CD4-positive, alpha-beta T cell treated with Interferon alpha-2 for 1 hour (primary cell): ENCODE results near the gene CALR3.
A peak's percentile ranks its signal among the peaks of the same experiment; 100 is the strongest.
"Not testable (repeated sequence)": the region's sequence is repeated elsewhere in the genome, so short reads cannot be mapped to it uniquely, and the experiment has no call there.

ENCODE experiments used
- DNase-seq, 2 donors: peaks; one replicate each; pipeline ENCODE4 v3.0.0-alpha.2; 2020 to 2022

CALR3 gene

DNA sequence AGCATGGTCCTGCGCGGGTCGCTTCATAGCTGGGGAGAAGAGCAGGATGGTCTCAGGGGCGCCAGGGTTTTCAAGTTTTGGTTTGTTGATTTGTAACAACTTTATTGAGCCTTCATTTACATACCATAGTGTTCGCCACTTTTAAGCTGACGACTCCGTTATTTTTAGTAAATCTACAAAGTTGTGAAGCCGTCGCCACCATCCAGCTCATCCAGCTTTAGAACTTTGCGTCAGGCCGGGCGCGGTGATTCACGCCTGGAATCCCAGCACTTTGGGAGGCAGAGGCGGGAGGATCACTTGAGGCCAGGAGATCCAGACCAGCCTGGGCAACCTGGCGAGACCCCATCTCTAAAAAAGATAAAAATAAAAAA lies 631 bp upstream of the CALR3 start:
- DNase-seq = no peak

DNA sequence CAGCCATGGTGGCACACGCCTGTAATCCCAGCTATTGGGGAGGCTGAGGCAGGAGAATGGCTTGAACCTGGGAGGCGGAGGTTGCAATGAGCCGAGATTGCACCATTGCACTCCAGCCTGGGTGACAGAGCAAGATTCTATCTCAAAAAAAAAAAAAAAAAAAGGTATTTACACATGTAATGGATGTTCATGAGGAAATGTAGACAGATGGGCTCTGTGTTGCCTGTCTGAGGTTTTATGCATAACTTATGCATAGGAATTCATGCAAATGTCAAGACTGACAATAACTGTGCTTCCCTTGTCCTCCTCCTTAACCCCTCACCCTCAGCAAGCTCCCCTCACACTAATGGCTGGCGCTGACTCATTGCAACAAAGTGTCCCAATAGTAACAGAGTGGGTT lies 9.5 kb downstream of the CALR3 start:
- DNase-seq = not testable (repeated sequence)

DNA sequence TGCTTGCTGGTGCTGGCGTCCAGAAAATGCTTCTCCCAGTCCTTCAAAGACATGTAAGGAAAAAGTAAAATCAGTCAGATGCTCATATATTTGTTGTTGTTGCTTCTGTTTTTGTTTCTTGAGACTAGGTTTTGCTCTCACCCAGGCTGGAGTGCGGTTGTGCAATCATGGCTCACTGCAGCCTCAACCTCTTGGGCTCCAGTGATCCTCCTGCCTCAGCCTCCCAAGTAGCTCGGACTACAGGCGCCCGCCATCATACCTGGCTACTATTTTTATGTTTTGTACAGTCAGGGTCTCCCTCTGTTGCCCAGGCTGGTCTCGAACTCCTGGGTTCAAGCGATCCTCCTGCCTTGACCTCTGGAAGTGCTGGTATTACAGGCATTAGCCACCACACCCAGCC lies 13.2 kb downstream of the CALR3 start:
- no peak for DNase-seq

DNA sequence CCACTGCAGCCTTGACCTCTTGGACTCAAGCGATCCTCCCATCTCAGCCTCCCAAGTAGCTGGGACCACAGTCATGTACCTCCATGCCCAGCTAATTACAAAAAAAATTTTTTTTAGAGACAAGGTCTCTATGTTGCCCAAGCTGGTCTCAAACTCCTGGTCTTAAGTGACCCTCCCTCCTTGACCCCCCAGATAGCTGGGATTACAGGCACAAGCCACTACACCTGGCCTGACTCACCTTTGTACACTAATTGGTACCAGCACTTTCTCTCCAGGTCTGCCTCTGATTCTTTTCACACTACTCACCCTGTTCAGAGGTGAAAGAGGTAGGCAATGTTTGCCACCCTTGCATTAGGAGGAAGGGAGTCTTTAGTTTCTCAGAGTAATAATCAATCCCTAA lies 18.7 kb downstream of the CALR3 start:
- no peak for DNase-seq

DNA sequence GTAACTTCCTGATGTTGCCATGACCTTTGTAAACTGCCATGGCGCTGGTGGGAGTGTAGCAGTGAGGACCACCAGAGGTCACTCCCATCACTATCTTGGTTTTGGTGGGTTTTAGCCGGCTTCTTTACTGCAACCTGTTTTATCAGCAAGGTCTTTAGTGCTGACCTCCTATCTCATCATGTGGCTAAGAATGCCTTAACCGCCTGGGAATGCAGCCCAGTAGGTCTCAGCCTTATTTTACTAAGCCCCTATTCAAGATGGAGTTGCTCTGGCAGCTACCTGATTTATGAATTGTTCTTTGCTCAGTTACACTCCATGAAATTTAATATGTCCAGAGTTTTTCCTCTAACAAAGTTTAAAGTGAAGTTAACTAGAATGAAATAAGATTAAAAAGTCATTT lies 19.6 kb downstream of the CALR3 start:
- DNase-seq = no peak

DNA sequence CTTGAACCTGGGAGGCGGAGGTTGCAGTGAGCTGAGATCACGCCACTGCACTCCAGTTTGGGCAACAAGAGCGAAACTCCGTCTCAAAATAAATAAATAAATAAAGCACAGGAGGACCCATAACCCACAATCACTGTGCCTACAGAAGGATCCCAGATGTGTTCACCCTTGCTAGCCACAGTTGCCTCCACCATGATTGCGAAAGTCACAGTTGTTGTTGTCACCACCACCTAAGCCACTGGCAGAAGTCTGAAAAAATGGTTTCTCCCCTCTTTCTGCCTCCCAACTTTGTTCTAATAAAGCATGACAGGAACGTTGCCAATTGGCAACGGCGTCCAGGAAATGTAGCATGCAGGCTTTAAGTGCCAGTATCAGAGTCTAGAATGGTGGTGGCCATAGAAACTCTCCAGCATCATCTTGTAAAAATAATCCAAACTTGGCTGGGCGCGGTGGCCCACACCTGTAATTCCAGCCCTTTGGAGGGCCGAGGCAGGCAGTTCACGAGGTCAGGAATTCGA lies 22.0 kb downstream of the CALR3 start:
- DNase-seq = no peak

DNA sequence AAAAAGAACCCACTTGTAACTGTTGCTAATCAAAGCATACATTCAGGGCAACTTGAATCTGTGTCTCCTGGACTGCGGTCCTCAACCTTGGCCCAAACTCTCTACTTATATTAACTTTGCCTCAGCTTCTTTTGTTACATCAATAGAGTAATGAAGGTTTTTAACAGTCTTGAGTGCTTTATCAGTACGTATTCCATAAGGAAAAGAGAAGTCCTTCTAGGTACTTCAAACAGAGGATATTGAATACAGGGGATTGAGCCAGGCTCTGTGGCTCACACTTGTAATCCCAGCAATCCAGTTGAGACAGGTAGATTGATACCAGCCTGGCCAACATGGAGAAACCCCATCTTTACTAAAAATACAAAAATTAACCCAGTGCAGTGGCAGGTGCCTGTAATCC lies 23.0 kb downstream of the CALR3 start:
- DNase-seq = no peak

DNA sequence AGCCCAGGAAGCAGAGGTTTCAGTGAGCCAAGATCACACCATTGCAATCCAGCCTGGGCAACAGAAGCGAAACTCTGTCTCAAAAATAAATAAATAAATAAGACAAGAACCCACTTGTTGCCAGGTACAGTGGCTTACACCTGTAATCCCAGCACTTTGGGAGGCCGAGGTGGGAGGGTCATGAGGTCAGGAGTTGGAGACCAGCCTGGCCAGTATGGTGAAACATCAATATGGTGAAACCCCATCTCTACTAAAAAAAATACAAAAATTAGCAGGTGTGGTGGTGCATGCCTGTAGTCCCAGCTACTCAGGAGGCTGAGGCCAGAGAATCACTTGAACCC lies 23.4 kb downstream of the CALR3 start:
- DNase-seq = not testable (repeated sequence)

DNA sequence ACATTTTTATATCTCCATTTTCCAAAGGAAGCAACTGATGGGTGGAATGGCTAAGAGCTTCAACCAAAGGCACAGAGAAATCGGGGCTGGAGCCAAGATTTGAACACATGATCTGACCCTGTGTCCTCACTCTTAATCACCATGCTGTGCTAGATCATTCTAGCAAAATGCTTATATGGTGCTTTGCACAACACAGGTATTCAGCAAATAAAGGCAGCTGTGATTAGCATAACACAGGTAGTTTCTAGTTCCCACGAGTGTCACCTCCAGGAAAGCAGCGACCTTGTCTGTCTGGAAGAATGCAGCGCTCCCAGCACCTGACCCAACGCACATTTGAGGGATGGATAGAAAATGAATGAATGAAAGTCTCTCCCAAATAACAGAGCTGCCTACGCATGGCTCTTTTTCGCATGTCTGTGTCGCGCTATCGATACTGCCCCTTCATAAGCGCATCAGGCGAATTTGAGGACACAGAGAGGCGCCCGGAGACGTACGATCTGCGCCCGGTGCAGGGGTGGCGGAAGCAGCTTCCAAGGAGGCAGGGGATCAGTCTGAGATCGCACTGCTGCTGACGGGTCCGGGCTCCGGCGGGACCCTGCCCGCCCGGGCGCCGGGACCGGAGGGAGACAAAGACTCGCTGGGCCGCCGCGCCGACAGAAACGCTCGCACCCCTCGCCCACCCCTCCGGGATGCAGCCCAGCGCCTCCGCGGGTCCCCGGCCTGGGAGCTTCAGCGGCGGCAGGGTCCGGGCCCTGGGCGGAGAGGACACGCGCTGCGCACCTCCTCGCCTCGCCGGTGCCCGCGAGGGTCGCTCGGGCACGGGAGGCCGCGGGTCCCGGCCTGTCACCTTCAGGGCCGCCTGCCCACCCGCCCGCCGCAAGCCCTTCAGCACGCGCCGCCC lies 24.8 kb downstream of the CALR3 start:
- peak in 1 of 2 donors; percentile 23 for DNase-seq

DNA sequence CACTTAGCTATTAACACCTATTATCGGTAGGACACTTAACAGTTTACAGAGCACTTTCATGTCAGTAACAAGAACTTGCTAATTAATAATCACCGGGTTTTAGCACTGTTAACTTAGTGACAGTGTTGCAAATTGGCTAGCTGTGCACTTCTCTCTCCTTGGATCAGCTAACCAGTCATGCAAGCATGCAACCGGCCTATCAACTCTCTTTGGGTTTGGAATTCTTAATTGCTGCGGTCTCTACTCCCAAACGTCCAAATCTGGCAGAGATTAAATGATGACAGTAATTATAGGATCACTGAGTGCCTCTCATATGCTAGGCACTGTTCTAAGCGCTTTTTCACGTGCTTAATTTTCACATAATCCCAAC lies 25.4 kb downstream of the CALR3 start:
- DNase-seq = no peak

DNA sequence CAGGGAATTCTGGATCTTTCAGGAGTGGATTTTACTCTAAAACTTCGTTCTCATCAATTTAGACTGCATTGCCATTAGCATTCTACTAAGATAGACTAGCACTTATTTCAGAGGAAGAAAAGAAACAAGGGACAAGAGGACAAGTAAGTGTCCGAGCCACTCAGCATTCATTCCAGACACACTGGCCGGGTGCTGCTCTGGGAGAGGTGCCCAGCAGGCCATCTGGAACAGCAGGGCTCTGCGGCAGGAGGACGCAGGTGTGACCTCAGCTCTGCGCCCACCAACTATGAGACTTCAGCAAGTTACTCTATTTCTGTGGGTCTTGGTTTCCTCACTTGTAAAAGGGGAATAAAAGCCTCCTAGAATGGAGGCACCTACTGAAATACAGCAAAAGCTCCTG lies 28.4 kb downstream of the CALR3 start:
- DNase-seq = no peak

DNA sequence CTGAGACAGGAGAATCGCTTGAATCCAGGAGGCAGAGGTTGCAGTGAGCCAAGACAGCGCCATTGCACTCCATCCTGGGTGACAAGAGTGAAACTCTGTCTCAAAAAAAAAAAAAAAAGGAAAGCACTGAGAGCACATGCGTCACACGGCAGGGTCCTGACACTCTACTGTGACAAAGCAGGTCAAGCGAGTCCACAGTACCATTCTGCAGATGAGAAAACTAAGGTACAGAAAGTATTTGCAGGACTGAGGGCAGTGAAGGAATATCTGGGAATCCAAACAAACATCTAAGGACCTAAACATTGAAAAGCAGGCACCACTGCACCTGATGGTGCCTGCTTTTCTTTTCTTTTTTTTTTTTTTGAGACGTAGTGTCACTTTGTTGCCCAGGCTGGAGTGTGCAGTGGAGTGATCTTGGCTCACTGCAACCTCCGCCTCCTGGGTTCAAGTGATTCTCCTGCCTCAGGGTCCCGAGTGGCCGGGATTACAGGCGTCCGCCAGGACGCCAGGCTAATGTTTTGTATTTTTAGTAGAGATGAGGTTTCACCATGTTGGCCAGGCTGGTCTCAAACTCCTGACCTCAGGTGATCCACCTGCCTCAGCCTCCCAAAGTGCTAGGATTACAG lies 29.1 kb downstream of the CALR3 start:
- DNase-seq = not testable (repeated sequence)

DNA sequence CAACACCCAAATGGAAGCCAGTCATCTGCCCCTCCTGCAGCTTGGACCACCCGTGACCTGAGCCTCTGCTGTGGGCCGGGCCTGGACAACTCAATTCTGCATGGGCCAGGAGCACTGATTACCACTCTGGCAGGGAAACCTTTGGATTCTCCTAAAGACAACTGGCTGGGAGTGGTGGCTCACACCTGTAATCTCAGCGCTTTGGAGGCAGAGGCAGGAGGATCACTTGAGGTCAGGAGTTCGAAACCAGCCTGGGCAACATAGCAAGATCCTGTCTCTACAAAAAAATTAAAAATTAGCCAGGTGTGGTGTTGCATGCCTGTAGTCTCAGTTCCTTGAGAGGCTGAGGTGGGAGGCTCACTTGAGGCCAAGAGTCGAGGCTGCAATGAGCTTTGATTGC lies 30.7 kb downstream of the CALR3 start:
- DNase-seq = no peak

DNA sequence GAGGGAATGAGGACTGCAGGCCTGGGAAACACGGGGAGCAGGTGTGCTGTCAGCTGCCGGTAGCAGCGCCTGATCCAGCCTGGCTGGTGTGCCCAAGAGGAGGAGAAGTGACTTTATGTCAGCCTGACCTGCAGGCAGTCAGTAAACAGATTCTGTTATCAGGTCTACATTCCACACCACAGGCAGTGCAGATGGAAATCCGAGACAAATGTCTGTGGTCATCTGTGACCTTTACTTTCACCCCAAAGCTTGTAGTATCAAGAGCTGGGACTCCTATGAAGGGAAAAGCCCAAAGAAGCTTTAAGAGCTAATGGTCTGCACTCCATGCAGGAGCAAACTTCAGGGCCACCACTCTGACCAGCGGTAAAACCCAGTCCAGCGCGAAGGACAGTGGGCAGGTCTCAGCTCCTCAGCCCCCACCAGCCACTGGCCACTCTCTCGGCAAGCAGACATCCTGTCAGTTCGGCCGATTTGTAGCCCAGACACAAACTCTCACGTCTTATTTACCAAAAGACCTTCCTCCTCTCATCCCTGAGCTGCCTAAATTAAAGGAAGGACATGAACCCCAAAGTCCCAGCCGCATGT lies 31.9 kb downstream of the CALR3 start:
- no peak for DNase-seq

DNA sequence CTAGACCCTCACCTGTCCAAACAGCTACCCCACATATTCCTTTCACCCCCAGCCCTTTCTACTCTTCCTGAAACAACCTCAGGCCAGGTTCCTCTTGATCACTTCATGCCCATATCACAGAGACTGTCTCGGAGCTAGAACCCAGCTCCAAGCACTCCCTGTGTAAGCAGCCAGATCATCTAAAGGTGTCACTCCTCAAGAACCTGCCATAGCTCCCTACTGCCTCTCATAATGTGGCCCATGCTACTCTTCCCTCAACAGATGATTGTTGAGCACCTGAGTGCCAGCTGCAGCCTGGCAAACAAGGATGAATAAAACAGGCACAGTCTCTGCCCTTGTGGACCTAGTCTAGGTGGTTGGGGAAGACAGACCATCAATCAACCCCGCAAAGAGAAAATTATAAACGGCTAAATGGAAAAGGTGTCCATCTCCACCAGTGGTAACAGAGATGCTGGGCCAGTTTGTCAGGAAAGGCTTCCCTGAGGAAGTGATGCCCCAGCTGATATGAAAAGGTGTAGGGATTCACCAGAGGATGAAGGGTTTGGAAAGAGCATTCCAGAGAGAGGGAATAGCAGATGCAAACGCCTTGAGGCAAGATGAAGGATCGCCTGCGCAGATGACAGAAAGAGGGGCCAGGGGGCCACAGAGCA lies 32.5 kb downstream of the CALR3 start:
- DNase-seq = no peak

DNA sequence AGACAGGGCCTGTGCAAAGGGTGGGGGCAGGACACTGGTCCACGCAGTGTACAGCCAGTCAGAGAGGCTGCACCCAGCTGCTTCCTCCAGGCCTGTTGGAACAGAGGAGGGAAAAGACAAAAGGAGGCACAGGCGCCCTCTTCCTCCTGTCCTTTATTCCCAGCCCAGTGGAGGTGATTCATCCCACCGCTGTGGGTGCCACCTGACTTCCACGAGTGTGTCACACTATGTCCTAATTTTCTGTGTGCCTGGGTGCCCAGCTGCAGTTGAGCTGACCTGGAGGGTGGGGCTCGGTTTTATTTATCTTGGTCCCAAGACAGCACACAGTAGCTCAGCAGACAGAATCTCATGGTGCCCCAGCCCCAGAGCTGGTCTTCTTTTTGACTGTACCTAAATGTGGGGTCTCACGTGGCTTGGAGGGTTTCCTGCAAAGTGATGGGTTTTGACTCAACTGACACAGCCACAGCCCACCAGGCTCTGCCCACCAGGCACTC lies 33.2 kb downstream of the CALR3 start:
- no peak for DNase-seq

DNA sequence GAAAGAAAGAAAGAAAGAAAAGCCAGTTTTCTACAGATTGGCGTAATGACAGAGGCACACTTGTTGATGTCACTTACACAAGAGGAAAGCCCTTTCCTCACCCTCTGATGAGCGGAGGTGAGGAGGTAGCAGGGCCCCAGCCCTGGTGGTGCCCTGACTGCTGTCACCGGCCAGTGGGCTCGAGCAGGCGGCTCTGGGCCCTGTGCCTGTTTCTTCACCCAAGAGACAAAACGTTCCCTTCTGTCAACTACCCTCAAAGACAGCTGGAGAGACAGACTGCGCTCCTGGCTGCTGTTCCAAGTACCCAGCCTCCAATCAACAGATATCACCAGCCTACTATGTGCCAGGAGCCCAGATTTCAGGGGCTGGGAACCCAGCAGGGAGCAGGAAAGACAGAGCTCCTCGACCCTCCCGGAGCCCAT lies 34.3 kb downstream of the CALR3 start:
- DNase-seq = no peak

DNA sequence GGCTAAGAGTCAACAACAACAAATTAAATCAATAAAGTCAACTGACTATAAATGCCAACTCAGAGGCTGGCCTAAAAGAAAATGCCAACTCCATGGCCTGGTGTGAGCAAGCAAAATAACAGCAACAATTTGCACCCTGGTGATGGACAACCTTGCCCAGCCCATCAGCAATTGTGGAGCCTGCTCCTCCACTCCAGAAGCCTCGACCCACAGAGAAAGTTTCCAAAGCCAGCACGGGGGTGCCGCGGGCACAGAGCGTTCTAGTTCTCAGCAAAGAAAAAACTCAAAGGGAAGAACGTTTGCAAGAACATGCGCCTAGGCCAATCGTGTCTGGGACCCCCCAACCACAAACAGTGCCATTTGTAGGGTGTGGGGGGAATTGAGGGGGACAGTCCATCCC lies 35.5 kb downstream of the CALR3 start:
- no peak for DNase-seq

DNA sequence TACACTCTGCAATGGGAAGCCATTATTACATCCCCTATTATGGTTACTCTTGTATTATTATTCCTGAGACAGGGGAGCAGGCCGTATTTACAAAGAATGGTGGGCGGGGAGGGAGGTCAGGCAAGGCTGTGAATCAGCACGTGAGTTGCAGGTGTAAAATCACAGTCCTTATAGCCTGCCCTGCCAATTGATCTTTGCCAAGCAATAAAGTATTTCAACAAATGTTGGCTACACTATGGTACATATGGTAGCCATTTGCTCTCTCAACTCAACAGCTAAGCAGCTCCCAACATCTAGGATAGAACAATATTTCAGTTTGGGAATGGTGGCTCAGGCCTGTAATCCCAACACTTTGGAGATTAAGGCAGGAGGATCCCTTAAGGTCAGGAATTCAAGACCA lies 36.3 kb downstream of the CALR3 start:
- DNase-seq = no peak

DNA sequence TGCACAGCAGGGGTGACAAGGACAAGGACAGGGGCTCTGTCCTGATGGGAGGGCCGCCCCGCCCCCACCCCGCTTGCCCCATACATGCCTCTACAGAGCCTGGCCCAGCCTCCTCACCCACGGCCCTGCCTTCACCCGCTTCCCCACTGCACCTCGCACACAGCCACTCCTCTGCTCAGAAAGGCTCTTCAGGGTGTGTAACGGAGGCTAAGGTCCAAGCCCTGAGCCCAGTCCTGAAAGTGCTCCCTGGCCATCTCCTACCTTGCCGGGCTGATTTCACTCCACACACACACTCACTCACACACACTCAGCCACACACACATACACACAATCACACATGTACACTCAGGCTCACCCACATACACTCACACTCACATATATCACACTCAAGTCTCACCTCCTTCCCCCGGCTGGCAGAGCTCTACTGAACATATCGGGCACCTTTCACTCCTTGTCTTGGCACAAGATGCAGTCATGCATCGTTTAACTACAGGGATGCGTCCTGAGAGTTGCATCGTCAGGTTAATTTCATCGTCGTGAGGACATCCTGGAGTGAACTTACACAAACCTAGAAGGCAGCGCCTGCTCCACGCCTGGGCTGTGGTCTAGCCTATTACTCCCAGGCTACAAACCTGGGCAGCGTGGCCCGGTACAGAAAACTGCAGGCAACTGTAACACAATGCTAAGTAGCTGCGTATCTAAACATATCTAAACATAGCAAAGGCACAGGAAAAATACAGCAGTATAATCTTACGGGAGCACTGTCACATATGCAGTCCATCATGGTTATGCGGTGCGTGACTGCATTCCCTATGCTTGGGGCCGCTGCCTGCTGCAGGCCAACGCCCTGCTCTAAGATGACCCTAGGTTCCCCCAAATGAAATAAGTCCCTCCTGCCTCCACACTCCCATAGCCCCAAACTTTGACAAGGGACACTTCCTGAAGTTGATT lies 37.3 kb downstream of the CALR3 start:
- no peak for DNase-seq

DNA sequence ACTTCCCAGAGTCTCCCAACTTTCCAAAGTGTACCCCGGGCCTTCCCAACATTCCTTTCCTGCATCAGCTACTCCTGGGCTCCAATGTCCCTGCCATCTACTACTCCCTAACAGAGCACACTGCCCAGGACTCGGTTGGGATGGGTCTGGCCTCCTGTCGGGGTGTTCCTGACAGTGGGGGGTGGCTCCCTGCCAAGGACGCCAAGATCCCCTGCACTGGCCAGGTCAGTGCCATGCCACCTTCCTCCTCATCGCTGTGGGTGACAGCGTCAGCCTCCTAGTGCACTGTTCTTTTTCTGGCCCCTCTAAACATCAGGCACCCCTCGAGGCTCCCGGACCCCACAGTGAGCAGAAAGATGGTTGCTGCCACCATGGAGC lies 38.0 kb downstream of the CALR3 start:
- no peak for DNase-seq
